Measurements from ENCODE around the gene TCTA.

DNA sequence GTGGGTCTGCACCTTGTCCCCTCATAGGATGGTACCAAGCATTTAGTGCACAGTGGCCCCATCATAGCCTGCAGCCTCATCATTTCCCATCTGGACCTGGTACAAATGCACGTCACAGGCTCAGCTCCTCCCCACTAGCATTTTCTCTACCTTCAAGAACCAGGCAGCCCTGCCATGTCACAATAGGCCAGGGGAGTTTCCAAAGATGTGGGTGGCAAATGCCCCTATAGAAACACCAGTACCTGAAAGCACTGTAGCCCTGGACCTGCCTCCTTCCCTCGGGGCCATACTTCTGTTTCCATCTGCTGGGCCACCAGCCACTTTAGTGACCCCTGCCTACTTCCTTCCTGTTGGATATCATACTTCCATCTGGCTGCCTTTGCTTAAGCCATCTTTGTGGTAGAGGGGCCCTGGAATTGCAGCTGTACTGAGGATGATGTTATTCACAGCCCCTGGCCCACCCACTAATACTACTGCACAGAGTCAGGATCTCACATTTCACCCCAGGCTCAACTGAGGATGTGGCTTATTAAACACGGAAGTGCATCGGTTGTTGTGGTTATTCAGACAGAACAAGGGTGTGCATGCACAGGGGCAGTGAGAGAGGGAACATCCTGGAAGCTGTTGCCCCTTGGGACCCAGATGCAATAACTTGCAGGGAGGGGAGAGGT lies 3.8 kb downstream of the TCTA start:
- TF ChIP-seq, protein P1, sequence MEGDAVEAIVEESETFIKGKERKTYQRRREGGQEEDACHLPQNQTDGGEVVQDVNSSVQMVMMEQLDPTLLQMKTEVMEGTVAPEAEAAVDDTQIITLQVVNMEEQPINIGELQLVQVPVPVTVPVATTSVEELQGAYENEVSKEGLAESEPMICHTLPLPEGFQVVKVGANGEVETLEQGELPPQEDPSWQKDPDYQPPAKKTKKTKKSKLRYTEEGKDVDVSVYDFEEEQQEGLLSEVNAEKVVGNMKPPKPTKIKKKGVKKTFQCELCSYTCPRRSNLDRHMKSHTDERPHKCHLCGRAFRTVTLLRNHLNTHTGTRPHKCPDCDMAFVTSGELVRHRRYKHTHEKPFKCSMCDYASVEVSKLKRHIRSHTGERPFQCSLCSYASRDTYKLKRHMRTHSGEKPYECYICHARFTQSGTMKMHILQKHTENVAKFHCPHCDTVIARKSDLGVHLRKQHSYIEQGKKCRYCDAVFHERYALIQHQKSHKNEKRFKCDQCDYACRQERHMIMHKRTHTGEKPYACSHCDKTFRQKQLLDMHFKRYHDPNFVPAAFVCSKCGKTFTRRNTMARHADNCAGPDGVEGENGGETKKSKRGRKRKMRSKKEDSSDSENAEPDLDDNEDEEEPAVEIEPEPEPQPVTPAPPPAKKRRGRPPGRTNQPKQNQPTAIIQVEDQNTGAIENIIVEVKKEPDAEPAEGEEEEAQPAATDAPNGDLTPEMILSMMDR (IDR thresholded peaks at IDR 0.05) = no peak
- TF ChIP-seq POLR2A (IDR thresholded peaks at IDR 0.05) = no peak
